T-cell (primary cell): ENCODE measurements around the gene DYRK4. TPM values are rescaled to one million over a fixed set of nuclear protein-coding genes. Genes with fewer than 3 reads are reported as not detected.

Experiments
- ATAC-seq, 4 experiments: fragments of 200-7000 bp in 3 of 4; fragments of 150-1000 bp in 1 of 4; cut with Tn5 transposase; replicated peaks in 1 of 4; 1 replicate in 3 of 4; 2 replicates in 1 of 4; pipeline ENCODE4 v1.10.0; 2021; ENCODE audit warnings: moderate library complexity in 3 of 4, mild to moderate bottlenecking in 2 of 4, moderate number of reproducible peaks in 1 of 4
- CTCF ChIA-PET, 2 donors: fragments of 300-600 bp; sonication (Branson Sonifier 250); formaldehyde crosslinking; loops; one replicate each; lab custom pipeline; 2022; ENCODE audit warnings: antibody characterized with exemption in 2 of 2; lab: Charles Lee
- POLR2A ChIA-PET, 2 donors: fragments of 300-600 bp; sonication (Branson Sonifier 250); formaldehyde crosslinking; loops; one replicate each; lab custom pipeline; 2022; ENCODE audit warnings: antibody characterized with exemption in 2 of 2; lab: Charles Lee
- DNase-seq, 35 experiments: peaks; one replicate each; pipeline versions ENCODE4 v3.0.0 to v3.0.0-alpha.2; 2013 to 2023
- H3K27ac ChIP-seq: one replicate; pipeline ENCODE4 v1.5.1; 2013; ENCODE audit warnings: low read length
- H3K27me3 ChIP-seq, 2 experiments: replicated peaks in 1 of 2; 1 replicate in 1 of 2; 2 replicates in 1 of 2; pipeline versions ENCODE4 v1.6.1 to v1.7.0; 2013; ENCODE audit warnings: low read length in 1 of 2, mixed read lengths in 1 of 2; ENCODE audit not compliant: control insufficient read depth in 2 of 2, insufficient read depth in 2 of 2; ENCODE audit errors: extremely low read depth in 1 of 2
- H3K36me3 ChIP-seq, 2 donors: 1 replicate in 1 of 2; 2 replicates in 1 of 2; pipeline versions ENCODE4 v1.6.1 to v1.7.0; 2013; ENCODE audit warnings: low read length in 1 of 2; ENCODE audit not compliant: control insufficient read depth in 2 of 2, insufficient read depth in 1 of 2; ENCODE audit errors: extremely low read depth in 1 of 2
- H3K4me1 ChIP-seq, 2 experiments: 1 replicate in 1 of 2; 2 replicates in 1 of 2; pipeline versions ENCODE4 v1.6.1 to v1.7.0; 2013; ENCODE audit warnings: low read length in 2 of 2, mixed read lengths in 1 of 2; ENCODE audit not compliant: insufficient read depth in 2 of 2, control insufficient read depth in 1 of 2; ENCODE audit errors: extremely low read depth in 1 of 2
- H3K4me3 ChIP-seq, 2 donors: 1 replicate in 1 of 2; 2 replicates in 1 of 2; pipeline versions ENCODE4 v1.5.1 to v1.7.0; 2013; ENCODE audit warnings: mild to moderate bottlenecking in 2 of 2, low read length in 1 of 2, moderate library complexity in 1 of 2; ENCODE audit not compliant: control insufficient read depth in 1 of 2; ENCODE audit errors: extremely low read depth in 1 of 2
- H3K9me3 ChIP-seq: 2 replicates; pipeline ENCODE4 v1.7.0; 2013
- H3K27ac Mint-ChIP-seq, 2 donors: one replicate each; pipeline ENCODE4 v1.8.0; 2020 to 2021; ENCODE audit warnings: mild to moderate bottlenecking in 2 of 2, mixed read lengths in 2 of 2
- H3K27me3 Mint-ChIP-seq, 2 donors: one replicate each; pipeline ENCODE4 v1.8.0; 2021 to 2022; ENCODE audit warnings: mixed read lengths in 2 of 2
- H3K36me3 Mint-ChIP-seq: one replicate; pipeline ENCODE4 v1.8.0; 2021; ENCODE audit warnings: mixed read lengths
- H3K4me1 Mint-ChIP-seq, 3 donors: one replicate each; pipeline ENCODE4 v1.8.0; 2020 to 2022; ENCODE audit warnings: mixed read lengths in 3 of 3, mild to moderate bottlenecking in 1 of 3
- H3K4me3 Mint-ChIP-seq, 3 donors: one replicate each; pipeline ENCODE4 v1.8.0; 2020 to 2022; ENCODE audit warnings: mild to moderate bottlenecking in 3 of 3, mixed read lengths in 3 of 3, moderate library complexity in 3 of 3
- H3K9me3 Mint-ChIP-seq, 3 donors: one replicate each; pipeline ENCODE4 v1.8.0; 2020 to 2022; ENCODE audit warnings: mixed read lengths in 3 of 3
- WGBS: methylation state at CpG from one replicate; pipeline ENCODE4 v1.1.5; 2013; ENCODE audit warnings: missing lambda C conversion rate; ENCODE audit not compliant: insufficient coverage; 5-methylcytosine and 5-hydroxymethylcytosine counted together
- total RNA-seq, 35 experiments: library from RNA in 6 of 35; stranded (reverse) in 6 of 35; fragments of 120-200 nt in 1 of 35; gene quantifications; one replicate each; pipeline versions ENCODE4 v1.2.1 to v1.2.4 and lab custom pipeline; 2013 to 2026

DYRK4 gene
- total RNA-seq, 5 donors from 2014 or later (not counting 1 experiment from before 2014, with no cell fraction given), result 11.0 to 24.8 (median 17.6) TPM

GRCh38 chr12:4556735-4557530, 5.1 kb upstream of the DYRK4 start:
- Histone ChIP-seq H3K36me3 (no peaks in the 10 kb centered on the region), H3K9me3 (no peaks in the 10 kb centered on the region), H3K4me3 (no peak overlapping the region), H3K4me1 (peaks cover 0 to 1% of the 10 kb centered on the region in 2 experiments), H3K27ac (no peak overlapping the region), H3K27me3 (no peaks in the 10 kb centered on the region)
- ChIA-PET POLR2A (interaction anchor here in 1 of 2 donors (0.5 kb wide), 1 partner anchor 673 kb away, joined by 4 read pairs; no protein-coding TSS in a partner anchor), CTCF (no interaction called here)
- peaks cover 0 to 2% of the 10 kb centered on the region in 2 donors for H3K27me3 Mint-ChIP-seq
- no peak overlapping the region for H3K27ac Mint-ChIP-seq
- 100% methylated on average over 1 of the region's 2 CpGs for WGBS
- no peak for ATAC-seq
- no peaks in the 10 kb centered on the region for H3K9me3 Mint-ChIP-seq
- no peaks in the 10 kb centered on the region for H3K4me1 Mint-ChIP-seq
- H3K36me3 Mint-ChIP-seq, result no peaks in the 10 kb centered on the region
- no peak overlapping the region for H3K4me3 Mint-ChIP-seq
- DNase-seq, result no peak

GRCh38 chr12:4557586-4557985, 4.4 kb upstream of the DYRK4 start:
- no peak overlapping the region for H3K4me3 Mint-ChIP-seq
- no peak overlapping the region for H3K27ac Mint-ChIP-seq
- H3K4me1 Mint-ChIP-seq, result peaks cover 5% of the 10 kb centered on the region in 3 donors
- CTCF ChIA-PET, result no interaction called here
- H3K27me3 Mint-ChIP-seq, result peaks cover 0 to 5% of the 10 kb centered on the region in 2 donors
- no peak for DNase-seq
- no peak for ATAC-seq
- H3K4me3 ChIP-seq, result no peak overlapping the region
- H3K9me3 ChIP-seq, result no peaks in the 10 kb centered on the region
- H3K36me3 Mint-ChIP-seq, result no peaks in the 10 kb centered on the region
- H3K27ac ChIP-seq, result no peak overlapping the region
- H3K36me3 ChIP-seq, result no peaks in the 10 kb centered on the region
- POLR2A ChIA-PET, result interaction anchor here in 1 of 2 donors (0.5 kb wide), 1 partner anchor 674 kb away, joined by 4 read pairs; no protein-coding TSS in a partner anchor
- 100% methylated on average over 2 of the region's 5 CpGs for WGBS
- H3K9me3 Mint-ChIP-seq, result no peaks in the 10 kb centered on the region
- H3K4me1 ChIP-seq, result peaks cover 0 to 8% of the 10 kb centered on the region in 2 experiments
- H3K27me3 ChIP-seq, result peaks cover 0 to 5% of the 10 kb centered on the region in 2 experiments

GRCh38 chr12:4558171-4558570, 3.8 kb upstream of the DYRK4 start:
- ChIA-PET CTCF (no interaction called here), POLR2A (no interaction called here)
- Histone ChIP-seq H3K36me3 (no peaks in the 10 kb centered on the region), H3K4me3 (no peak overlapping the region), H3K27me3 (peaks cover 0 to 6% of the 10 kb centered on the region in 2 experiments), H3K9me3 (no peaks in the 10 kb centered on the region), H3K27ac (no peak overlapping the region), H3K4me1 (peaks cover 0 to 8% of the 10 kb centered on the region in 2 experiments)
- ATAC-seq (no peak), DNase-seq (no peak)
- H3K36me3 Mint-ChIP-seq, result no peaks in the 10 kb centered on the region
- H3K4me1 Mint-ChIP-seq, result peaks cover 6 to 8% (median 7%) of the 10 kb centered on the region in 3 donors
- H3K27me3 Mint-ChIP-seq, result peaks cover 2 to 6% of the 10 kb centered on the region in 2 donors
- H3K4me3 Mint-ChIP-seq, result no peak overlapping the region
- H3K27ac Mint-ChIP-seq, result no peak overlapping the region
- no peaks in the 10 kb centered on the region for H3K9me3 Mint-ChIP-seq
- WGBS, result no CpG with 5 or more reads among the region's 2 CpGs

GRCh38 chr12:4563336-4563735, 1.3 kb downstream of the DYRK4 start:
- no peak overlapping the region for H3K4me3 Mint-ChIP-seq
- H3K27ac ChIP-seq, result no peak overlapping the region
- H3K36me3 Mint-ChIP-seq, result no peaks in the 10 kb centered on the region
- WGBS, result 19% methylated on average over 2 of the region's 3 CpGs
- no peaks in the 10 kb centered on the region for H3K9me3 Mint-ChIP-seq
- H3K27me3 ChIP-seq, result peaks cover 0 to 6% of the 10 kb centered on the region in 2 experiments
- DNase-seq (no peak), ATAC-seq (no peak)
- no peak overlapping the region for H3K27ac Mint-ChIP-seq
- ChIA-PET CTCF (no interaction called here), POLR2A (no interaction called here)
- peaks cover 0 to 8% of the 10 kb centered on the region in 2 experiments for H3K4me1 ChIP-seq
- no peaks in the 10 kb centered on the region for H3K9me3 ChIP-seq
- H3K36me3 ChIP-seq, result no peaks in the 10 kb centered on the region
- peaks cover 12 to 29% (median 20%) of the 10 kb centered on the region in 3 donors for H3K4me1 Mint-ChIP-seq
- no peak overlapping the region for H3K4me3 ChIP-seq
- peaks cover 11 to 21% of the 10 kb centered on the region in 2 donors for H3K27me3 Mint-ChIP-seq

- no peaks in the 10 kb centered on the region for H3K36me3 ChIP-seq
- ChIA-PET POLR2A (no interaction called here), CTCF (no interaction called here)
- peak overlapping the region in 2 of 3 donors; percentile 52 to 53 for H3K4me3 Mint-ChIP-seq
- H3K4me1 Mint-ChIP-seq, result peaks cover 12 to 29% (median 20%) of the 10 kb centered on the region in 3 donors
- peak overlapping the region in 1 of 2 donors; percentile 19 for H3K27ac Mint-ChIP-seq
- H3K9me3 ChIP-seq, result no peaks in the 10 kb centered on the region
- H3K36me3 Mint-ChIP-seq, result no peaks in the 10 kb centered on the region
- H3K4me3 ChIP-seq, result peak overlapping the region in 1 of 2 donors; percentile 1
- H3K27ac ChIP-seq, result no peak overlapping the region
- H3K9me3 Mint-ChIP-seq, result no peaks in the 10 kb centered on the region
- H3K27me3 ChIP-seq, result peaks cover 0 to 6% of the 10 kb centered on the region in 2 experiments
- H3K4me1 ChIP-seq, result peaks cover 0 to 8% of the 10 kb centered on the region in 2 experiments
- WGBS, result no CpG with 5 or more reads among the region's 5 CpGs
- DNase-seq, result no peak
- ATAC-seq, result no peak
- peaks cover 11 to 21% of the 10 kb centered on the region in 2 donors for H3K27me3 Mint-ChIP-seq
Measured at GRCh38 chr12:4564818-4565217, 2.8 kb downstream of the DYRK4 start.

- DNase-seq, result no peak
- whole genome bisulfite sequencing, result 100% methylated on average over 1 of the region's 2 CpGs
- H3K27me3 ChIP-seq, result peaks cover 0 to 6% of the 10 kb centered on the region in 2 experiments
- H3K27me3 Mint-ChIP-seq, result peaks cover 11 to 21% of the 10 kb centered on the region in 2 donors
- peak overlapping the region in 1 of 3 donors; percentile 31 for H3K4me3 Mint-ChIP-seq
- CTCF ChIA-PET, result no interaction called here
- ATAC-seq, result no peak
- peaks cover 12 to 29% (median 20%) of the 10 kb centered on the region in 3 donors for H3K4me1 Mint-ChIP-seq
- no peaks in the 10 kb centered on the region for H3K9me3 ChIP-seq
- POLR2A ChIA-PET, result no interaction called here
- H3K9me3 Mint-ChIP-seq, result no peaks in the 10 kb centered on the region
- H3K36me3 Mint-ChIP-seq, result no peaks in the 10 kb centered on the region
- H3K4me3 ChIP-seq, result no peak overlapping the region
- H3K36me3 ChIP-seq, result no peaks in the 10 kb centered on the region
- H3K27ac ChIP-seq, result no peak overlapping the region
- no peak overlapping the region for H3K27ac Mint-ChIP-seq
- H3K4me1 ChIP-seq, result peaks cover 0 to 8% of the 10 kb centered on the region in 2 experiments
Measured at GRCh38 chr12:4566474-4566873, 4.5 kb downstream of the DYRK4 start.
